ENCODE results near the gene TREH.

Gene TREH

GRCh38 chr11:118666371-118666770, 13.1 kb downstream of the TREH start:
- no peak for DNase-seq (ENCODE audit: low spot score)

DNA sequence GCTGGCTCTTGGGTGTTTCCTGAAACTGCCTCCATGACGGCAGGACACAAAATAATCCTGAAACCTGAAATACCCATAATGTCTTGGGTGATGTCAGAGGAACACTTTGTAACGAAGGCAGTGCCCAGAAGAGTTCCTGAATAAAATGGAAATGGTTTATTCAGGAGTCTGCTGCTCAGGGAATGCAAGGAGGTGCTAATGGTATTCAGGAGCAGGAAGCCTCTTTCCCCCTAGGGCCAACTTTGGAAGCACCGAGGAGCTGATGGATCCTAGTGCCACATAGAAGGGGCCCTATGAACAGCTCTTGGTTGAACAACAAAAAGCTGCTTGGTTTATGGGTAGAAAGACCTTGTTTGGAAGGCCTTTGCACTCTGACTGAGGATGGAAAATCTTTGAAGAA, 15.5 kb downstream of the TREH start:
- DNase-seq (ENCODE audit: low spot score) = no peak

GRCh38 chr11:118663381-118663780, 16.1 kb downstream of the TREH start:
- DNase-seq (ENCODE audit: low spot score) = no peak

DNA sequence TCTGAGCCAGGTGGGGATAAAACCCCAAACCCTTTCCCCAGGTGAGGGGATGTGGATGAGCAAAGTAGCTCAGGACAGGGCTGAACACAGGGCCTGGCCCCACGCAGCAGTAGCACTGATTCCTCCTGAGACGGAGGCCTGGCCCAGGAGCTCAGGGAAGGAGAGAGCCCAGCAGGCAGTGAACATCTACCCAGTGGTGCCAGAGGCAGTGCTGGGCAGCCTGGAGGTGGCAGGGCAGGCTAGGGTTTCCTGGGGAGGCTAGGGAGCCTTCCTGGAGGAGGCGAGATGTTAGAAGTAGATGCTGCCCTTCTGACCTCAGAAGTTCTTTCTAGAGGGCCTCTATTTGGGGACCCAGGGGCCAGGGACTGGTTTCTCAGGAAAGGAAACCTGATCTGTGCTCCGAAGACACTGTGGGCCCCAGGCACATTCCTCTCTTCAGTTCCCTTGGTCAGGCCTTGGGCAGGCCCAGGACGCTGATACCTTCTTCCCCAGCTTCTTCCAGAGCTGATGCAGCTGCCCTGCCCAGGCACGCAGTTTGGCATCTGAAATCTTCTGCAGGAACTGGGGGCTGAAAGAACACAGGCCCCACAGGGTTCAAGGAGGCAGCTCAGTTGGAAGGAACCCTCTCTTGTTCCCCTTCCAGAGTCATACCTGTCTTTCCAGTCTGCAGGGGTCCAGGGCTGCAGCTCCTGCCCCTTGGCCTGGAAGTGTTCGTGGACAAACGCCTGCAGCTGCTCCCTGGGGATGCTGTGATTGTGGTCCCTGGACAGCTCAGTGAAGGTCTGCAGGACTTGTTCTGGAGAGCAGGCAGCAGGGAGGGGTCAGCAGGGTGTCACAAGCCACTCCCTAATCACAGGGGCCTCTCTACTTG, 16.8 kb downstream of the TREH start:
- DNase-seq (ENCODE audit: low spot score) = no peak

DNA sequence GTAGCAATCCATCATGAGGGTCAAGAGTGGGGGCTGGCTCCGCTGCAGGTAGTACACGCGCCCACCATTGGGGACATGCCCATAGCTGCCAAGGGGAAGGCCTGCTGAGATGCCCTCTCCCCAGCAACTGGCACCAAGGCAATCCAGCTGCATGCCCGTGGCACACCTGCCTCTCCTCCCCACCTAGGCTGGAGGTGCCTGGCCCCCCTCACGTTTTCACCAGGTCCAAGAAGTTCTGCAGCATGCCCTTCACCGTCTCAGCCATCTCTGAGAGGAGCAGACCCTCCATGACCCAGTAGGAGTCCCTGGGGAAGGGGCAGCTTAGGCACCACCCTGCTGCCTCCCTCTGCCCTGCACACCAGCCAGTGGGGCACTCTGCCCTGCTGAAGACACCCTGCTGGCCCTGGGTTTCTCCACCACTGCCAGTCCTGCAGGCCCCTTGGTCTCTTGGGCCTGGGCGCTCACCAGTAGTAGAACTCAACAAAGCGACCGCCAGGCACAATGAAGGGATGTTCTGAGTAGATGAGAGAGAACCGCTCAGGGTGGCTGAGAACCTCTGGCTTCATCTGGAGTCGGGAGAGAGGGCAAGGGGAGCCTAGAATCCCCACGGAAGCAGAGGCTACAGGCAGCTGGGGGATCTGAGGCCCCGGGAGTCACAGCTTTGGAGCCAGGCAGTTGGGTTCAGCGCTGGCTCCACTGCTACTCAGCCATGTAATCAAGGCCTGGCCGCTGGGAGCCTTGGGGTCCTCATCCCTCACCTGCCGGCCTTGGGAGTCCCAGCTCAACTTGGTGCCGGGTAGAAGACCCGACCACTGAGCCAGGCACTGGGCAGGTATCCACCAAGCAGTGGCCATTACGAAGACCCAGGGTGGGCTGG, 17.8 kb downstream of the TREH start:
- DNase-seq (ENCODE audit: low spot score) = no peak

DNA sequence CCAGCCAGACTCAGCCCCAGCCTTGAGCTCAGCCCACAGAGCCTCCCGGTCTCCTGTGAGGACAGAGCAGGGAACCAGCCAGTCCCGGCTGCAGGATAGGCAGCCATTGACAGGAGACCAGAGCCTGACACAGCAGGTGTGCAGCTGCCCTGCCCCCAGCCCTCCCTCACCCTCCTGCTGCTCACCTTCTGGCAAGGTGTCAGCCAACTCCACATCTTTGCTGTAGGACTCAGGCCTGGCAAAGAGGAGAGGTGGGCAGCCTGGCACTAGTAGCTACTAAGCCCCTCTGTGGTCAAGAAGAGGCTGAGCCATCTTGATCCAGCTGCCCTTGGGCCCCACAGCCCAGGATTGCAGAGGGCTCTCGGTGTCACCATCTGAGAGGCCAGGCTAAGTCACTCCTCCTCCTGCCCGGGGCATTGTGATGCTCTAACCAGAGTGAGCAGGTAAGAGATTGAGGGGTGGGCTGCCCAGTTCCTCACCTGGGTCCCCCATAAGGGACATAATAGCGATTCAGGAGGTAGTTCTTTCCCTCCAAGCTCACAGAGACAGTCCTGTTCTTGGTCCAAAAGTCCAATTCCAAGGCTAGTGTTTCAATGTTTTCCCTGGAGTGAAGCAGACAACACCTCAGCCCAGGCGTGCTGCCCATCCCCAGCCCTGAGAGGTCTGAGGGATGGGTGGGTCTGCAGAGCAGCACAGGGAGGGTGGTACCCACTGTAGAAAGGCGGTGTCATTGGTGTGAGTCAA, 18.6 kb downstream of the TREH start:
- no peak for DNase-seq (ENCODE audit: low spot score)

- no peak for DNase-seq (ENCODE audit: low spot score)
Observed at GRCh38 chr11:118659953-118660680, 19.3 kb downstream of the TREH start.

GRCh38 chr11:118659314-118659952, 20.0 kb downstream of the TREH start:
- DNase-seq (ENCODE audit: low spot score) = peak; percentile 86

DNA sequence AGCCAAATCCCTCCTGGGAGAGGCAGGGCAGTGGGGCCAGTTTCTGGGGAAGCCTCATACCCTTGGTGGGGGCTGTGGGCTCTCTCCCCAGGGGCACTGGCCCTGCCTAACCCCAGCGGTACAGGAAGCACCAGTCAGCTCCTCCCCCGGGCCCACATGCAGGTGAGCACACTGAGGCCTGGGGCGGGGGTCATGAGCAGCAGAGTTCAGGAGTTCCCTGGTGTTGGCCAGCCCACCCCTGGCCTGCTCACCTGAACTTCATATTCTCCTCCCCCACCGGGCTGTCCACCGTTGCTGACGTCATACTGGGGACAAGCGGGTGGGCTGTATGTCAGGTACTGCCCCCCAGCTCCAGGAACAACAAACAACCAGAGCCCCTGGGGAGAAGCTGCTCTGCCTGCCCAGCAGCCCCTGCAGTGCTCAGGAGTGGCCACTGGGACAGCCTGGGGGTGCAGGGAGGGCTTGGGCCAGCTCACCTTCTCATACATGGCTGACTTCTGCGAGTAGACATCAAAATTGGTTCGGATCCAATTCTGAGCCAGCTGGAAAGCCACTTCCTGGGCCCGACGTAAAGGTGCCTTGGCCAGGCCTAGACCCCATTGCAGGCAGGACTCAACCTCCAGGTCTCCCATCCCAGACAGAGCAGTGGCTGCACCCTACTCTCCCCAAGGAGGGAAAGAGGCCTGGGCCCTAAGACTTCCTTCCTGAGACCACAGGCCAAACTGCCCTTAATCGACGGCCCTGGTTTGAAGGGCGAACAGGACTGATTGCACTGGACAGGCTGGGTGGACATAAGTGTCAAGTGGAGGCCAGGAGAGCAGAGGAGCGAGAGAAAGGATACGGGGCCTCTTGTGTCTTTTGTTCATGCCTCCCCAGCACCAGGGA, 20.8 kb downstream of the TREH start:
- DNase-seq (ENCODE audit: low spot score) = no peak

- no peak for DNase-seq (ENCODE audit: low spot score)
Observed at GRCh38 chr11:118657709-118658428, 21.6 kb downstream of the TREH start.

- DNase-seq (ENCODE audit: low spot score) = no peak
Observed at GRCh38 chr11:118657238-118657637, 22.2 kb downstream of the TREH start.

DNA sequence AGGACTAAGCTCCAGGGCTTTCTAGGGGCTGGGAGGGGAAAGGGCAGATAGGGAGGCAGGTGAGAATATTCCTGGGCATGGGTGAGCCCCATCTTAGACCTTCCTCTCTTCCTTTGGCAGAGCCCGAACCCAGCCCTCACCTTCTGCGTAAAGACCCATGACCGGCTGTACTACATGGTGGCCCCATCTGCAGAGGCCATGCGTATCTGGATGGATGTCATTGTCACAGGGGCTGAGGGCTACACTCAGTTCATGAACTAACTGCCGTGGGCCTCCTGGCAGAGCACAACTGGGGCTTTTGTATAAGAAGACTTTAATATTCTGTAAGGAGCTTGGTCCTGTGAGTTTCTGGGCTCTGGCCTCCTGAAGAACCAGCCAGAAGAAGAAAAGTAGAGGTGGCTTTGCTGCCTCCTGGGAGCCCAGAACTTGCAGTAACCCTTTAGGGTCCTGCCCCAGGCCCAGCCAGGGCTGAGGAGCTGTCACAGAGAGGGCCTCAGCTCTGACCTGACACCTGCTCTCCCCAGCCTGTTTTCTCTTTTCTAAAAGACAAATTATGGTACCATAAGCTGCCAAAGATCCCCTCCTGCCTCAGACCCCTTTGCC, 22.8 kb downstream of the TREH start:
- DNase-seq (ENCODE audit: low spot score) = peak; percentile 40

DNA sequence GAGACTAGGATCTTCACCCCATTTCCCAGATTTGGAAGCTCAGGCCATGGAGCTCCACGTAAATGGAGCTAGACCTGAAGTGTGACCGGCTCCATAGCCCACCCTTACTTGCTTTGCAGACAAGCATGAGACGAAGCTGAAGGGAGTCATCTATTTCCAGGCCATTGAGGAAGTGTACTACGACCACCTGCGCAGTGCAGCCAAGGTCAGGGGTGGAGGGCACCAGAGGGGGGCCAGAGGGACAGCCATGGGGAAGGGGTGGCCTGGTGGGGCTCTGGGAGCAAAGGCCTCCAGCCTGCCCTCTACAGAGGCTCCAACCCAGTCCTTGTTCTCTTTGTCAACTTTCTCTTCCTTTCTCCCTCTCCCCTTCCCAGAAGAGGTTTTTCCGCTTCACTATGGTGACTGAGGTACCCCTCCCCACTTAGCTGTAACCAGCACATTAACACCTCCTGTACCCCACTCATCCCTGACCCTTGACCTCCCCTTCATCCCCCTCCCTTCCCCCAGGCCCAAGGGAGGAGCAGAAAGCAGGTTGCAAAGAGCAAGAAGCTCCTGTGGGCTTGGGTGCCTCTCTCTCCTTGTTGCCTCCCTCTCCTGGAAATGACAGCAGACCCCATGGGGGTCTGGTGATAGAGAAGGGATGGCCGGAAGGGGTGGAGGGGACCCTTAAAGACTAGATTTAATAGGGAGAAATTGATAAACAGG, 23.8 kb downstream of the TREH start:
- DNase-seq (ENCODE audit: low spot score) = no peak

- DNase-seq (ENCODE audit: low spot score) = no peak
Observed at GRCh38 chr11:118653684-118654390, 25.6 kb downstream of the TREH start.

- no peak for DNase-seq (ENCODE audit: low spot score)
Observed at GRCh38 chr11:118652681-118653181, 26.7 kb downstream of the TREH start.

DNA sequence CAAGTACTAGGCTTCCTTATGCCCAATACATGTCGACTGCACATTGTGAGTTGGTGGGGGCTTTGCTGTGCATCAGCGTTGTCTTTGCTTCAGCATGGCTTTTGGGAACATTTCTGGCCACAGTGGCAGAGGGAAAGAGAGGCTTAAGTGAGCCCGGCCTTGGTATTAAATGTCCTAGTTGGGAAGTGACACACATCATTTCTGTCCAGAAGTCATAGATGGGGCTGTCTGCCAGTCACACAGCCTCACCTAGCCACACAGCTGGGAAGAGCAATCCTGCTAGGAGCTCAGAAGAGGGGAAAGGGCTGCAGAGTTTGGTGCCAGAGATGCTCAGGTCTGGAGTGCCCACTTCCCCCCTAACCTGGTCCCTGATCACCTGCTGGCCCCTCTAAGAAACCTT, 27.6 kb downstream of the TREH start:
- DNase-seq (ENCODE audit: low spot score) = no peak

- DNase-seq (ENCODE audit: low spot score) = no peak
Observed at GRCh38 chr11:118650366-118650765, 29.1 kb downstream of the TREH start.

DNA sequence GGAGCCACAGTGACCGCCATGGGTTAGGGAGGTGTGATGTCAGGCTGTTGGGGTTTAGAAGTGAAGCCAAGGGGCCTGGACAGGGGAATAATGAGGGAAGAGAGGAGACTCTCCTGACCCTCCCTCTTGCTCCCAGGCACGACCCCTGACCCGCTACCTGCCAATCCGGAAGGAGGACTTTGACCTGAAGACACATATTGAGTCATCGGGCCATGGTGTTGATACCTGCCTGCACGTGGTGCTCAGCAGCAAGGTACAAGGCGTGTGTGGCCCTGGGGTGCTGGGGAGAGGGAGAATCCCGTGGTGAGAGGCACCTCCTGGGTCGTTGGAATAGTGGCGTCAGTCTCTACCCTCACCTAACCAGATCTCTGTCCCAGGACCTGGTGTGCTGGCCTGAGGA, 29.5 kb downstream of the TREH start:
- DNase-seq (ENCODE audit: low spot score) = no peak

All from globus pallidus (tissue), 1 donor.